Measurements from ENCODE around the gene CACNA1C.

The CACNA1C gene

DNA sequence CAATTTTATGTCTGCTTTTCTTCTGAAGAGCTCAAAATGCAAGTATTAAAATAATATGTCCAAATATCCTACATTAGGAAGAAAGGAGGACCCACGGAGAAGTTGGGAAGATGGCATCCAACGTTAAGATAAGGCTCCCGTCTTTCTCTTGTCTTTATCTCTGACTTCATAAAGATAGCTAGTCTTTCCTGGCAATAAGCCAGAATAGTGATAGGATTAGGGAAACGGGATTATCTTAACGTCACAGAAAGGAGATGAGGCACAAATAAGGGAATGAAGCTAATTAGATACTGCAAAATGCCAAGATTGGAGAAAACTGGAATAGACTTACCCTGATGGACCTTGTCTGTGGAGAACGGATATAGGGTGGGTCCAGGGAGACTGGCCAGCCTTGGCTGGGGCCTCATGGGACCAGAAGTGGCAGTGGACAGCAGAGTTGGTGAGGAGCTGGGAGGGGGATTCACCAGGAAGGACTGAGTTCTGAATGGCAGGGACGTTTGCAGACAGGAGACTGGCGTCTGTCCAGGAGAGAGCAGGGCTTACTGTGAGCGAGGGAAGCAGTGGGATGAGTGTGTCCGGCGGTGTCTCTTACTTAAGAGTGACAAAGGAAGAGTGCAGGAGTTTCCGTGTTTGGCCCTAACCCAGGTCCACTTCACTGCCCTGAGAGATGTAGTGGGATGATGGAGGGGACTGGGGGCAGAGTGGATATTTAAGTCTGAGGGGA is 119.9 kb downstream of the CACNA1C start:
- no peak overlapping the region for H3K27ac ChIP-seq
- no peak for TF ChIP-seq CTCF (conservative IDR thresholded peaks at IDR 0.05)
- no peak for TF ChIP-seq ZFX (IDR thresholded peaks at IDR 0.05)

DNA sequence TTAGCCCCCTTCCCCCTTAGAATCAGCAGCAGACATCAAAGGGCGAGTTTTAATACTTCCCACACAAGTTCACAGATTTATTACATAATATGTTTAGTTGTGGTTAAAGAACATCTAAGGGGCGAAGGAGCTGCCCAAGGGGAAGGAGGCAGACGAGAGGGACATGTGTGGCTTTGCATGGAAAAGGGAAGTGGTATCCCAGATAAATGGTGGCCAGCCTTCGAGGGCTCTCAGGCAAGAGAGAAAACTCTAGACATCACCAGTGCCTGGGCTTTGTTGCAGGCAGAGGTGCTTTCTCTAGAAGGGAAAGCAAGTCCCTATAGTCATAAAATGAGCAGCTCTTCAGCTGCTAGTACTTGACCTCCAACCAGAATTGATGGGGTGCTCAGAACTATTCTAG is 121.2 kb downstream of the CACNA1C start:
- no peak overlapping the region for H3K27ac ChIP-seq
- TF ChIP-seq CTCF (conservative IDR thresholded peaks at IDR 0.05) = no peak
- TF ChIP-seq ZFX (IDR thresholded peaks at IDR 0.05) = no peak

GRCh38 chr12:2177003-2177402 is 124.2 kb downstream of the CACNA1C start:
- no peak overlapping the region for H3K27ac ChIP-seq
- no peak for TF ChIP-seq ZFX (IDR thresholded peaks at IDR 0.05)
- TF ChIP-seq CTCF (conservative IDR thresholded peaks at IDR 0.05) = no peak

GRCh38 chr12:2177751-2178150 is 125.0 kb downstream of the CACNA1C start:
- H3K27ac ChIP-seq = no peak overlapping the region
- no peak for TF ChIP-seq ZFX (IDR thresholded peaks at IDR 0.05)
- no peak for TF ChIP-seq CTCF (conservative IDR thresholded peaks at IDR 0.05)

GRCh38 chr12:2179058-2179457 is 126.3 kb downstream of the CACNA1C start:
- H3K27ac ChIP-seq = no peak overlapping the region
- no peak for TF ChIP-seq CTCF (conservative IDR thresholded peaks at IDR 0.05)
- no peak for TF ChIP-seq ZFX (IDR thresholded peaks at IDR 0.05)

DNA sequence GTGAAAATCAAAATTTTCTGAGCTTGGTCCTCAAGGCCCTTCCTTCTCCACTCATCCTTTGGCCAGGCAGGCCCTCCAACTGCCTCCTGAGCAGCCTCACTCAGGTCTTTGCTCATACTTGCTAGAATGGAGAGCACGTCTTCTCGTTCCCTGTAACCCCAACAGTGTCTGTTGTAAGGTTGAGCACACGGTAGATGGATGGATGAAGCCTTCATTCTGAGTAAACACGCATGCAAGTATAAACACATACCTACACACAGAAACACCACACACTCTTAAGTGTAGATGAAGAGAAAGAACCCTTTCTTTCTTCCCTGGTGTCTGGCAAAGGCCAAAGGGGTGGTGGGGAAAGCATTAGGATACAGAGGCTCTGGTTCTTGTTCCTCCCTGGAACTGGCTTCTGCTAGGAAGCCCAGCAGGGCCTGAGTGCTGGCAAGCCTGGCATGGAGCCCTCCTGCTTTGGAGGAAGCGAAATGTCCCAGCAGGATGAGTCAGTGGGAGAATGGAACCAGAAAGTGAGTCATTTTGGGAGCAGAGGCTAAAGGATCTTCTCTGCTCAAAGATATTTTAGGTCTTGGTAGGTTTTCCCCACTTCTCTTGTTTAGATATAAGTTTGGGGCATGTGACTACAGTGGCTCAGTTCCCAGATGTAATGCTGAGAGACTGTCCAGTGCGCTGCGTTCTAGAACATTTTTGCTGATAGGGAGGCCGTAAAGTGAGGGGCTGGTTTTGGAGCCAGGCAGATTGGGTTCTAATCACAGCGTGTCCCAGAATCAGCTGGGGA is 127.4 kb downstream of the CACNA1C start:
- TF ChIP-seq CTCF (conservative IDR thresholded peaks at IDR 0.05) (no peak), ZFX (IDR thresholded peaks at IDR 0.05) (no peak)
- H3K27ac ChIP-seq = no peak overlapping the region; the same call in 1 of the 2 replicates

- no peak for TF ChIP-seq CTCF (conservative IDR thresholded peaks at IDR 0.05)
- no peak for TF ChIP-seq ZFX (IDR thresholded peaks at IDR 0.05)
- no peak overlapping the region; the same call in 1 of the 2 replicates for H3K27ac ChIP-seq
These were observed 127.9 kb downstream of the CACNA1C start for GRCh38 chr12:2180737-2181082.

Data from C4-2B (cell line).